ENCODE measurements around the gene PPA2. TPM values are rescaled to one million over a fixed set of nuclear protein-coding genes. Genes with fewer than 3 reads are reported as not detected.
A peak's percentile ranks its signal among the peaks of the same experiment; 100 is the strongest.

PPA2 gene
- total RNA-seq, 1 experiment from 2014 or later, result 165 TPM

- H3K4me1 Mint-ChIP-seq (ENCODE audit: insufficient read depth, unreplicated experiment), result peaks cover 20% of the 10 kb centered on the region
- H3K4me3 Mint-ChIP-seq (ENCODE audit: unreplicated experiment), result no peak overlapping the region
- peaks cover 21% of the 10 kb centered on the region for H3K36me3 Mint-ChIP-seq (ENCODE audit: insufficient read depth, unreplicated experiment)
- no TSS peak for BruUV-seq (replicated peaks)
- H3K27ac Mint-ChIP-seq (ENCODE audit: low read depth, unreplicated experiment), result no peak overlapping the region
- POLR2A ChIA-PET, result interaction anchor here (1.0 to 1.4 kb wide), 2 partner anchors 14 to 15 kb away, joined by 3 read pairs; no protein-coding TSS in a partner anchor
- no peak for DNase-seq (ENCODE audit: unreplicated experiment)
- intact Hi-C loops (cut with micrococcal nuclease), result no loop called here
- H3K9me3 Mint-ChIP-seq (ENCODE audit: unreplicated experiment), result no peaks in the 10 kb centered on the region
- no peaks in the 10 kb centered on the region for H3K27me3 Mint-ChIP-seq (ENCODE audit: insufficient read depth, unreplicated experiment)
- CTCF ChIA-PET, result interaction anchor here (1.2 kb wide), 1 partner anchor 15 kb away, joined by 3 read pairs; the partner anchor contains the start of gene PPA2
- no peak for TF ChIP-seq CTCF (IDR thresholded peaks at IDR 0.05; ENCODE audit: unreplicated experiment)
Measured at GRCh38 chr4:105458001-105458400, 15.9 kb downstream of the PPA2 start.

DNA sequence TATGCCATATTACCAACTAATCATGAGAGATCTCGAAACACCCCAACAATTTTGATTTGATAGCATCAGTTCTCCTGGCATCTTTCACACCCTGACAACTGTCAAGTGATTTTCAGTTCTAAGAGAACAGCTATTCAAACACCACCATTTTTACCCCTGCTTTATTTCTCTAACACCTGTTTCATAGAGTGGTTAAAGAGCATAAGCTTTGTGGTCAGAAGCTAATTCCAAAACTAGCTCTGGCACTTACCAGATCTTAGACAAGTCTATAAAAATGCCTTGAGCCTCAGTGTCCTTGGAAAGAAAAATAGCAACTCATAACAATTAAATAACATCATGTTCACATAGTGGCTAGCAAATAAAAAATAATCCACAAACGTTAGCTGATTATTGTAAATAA lies 17.9 kb downstream of the PPA2 start:
- ChIA-PET CTCF (interaction anchor here (0.6 to 1.6 kb wide), 3 partner anchors 29 to 1027 kb away, joined by 3 to 4 read pairs (median 4); no protein-coding TSS in a partner anchor), POLR2A (no interaction called here)
- H3K4me1 Mint-ChIP-seq (ENCODE audit: insufficient read depth, unreplicated experiment), result peaks cover 6% of the 10 kb centered on the region
- H3K36me3 Mint-ChIP-seq (ENCODE audit: insufficient read depth, unreplicated experiment), result peaks cover 41% of the 10 kb centered on the region
- no peaks in the 10 kb centered on the region for H3K27me3 Mint-ChIP-seq (ENCODE audit: insufficient read depth, unreplicated experiment)
- TSS peak; percentile 8 for BruUV-seq (replicated peaks)
- no peaks in the 10 kb centered on the region for H3K9me3 Mint-ChIP-seq (ENCODE audit: unreplicated experiment)
- H3K27ac Mint-ChIP-seq (ENCODE audit: low read depth, unreplicated experiment), result peak overlapping the region; percentile 42
- intact Hi-C loops (cut with micrococcal nuclease), result no loop called here
- DNase-seq (ENCODE audit: unreplicated experiment), result no peak
- no peak overlapping the region for H3K4me3 Mint-ChIP-seq (ENCODE audit: unreplicated experiment)
- no peak for TF ChIP-seq CTCF (IDR thresholded peaks at IDR 0.05; ENCODE audit: unreplicated experiment)

DNA sequence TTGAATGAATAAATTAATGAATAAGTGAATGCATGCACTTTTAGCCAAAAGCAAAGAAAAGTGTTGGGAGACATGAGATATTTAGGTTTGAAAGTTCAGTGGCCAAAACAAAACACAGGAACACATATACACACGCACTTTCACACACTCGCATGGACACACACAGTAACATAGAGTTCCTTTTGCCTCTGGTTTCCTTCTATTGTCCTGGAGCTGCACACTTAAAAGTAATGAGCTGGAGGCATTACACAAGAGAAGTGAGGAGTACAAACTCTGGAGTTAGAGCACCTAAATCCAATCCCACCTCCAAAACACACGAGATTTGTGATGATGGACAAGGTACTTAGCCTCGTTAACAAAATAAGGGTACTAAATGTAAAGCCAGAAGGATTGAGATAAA lies 18.7 kb downstream of the PPA2 start:
- POLR2A ChIA-PET, result no interaction called here
- intact Hi-C loops (cut with micrococcal nuclease), result no loop called here
- Mint-ChIP-seq H3K9me3 (ENCODE audit: unreplicated experiment) (no peaks in the 10 kb centered on the region), H3K36me3 (ENCODE audit: insufficient read depth, unreplicated experiment) (peaks cover 49% of the 10 kb centered on the region), H3K4me3 (ENCODE audit: unreplicated experiment) (no peak overlapping the region), H3K27ac (ENCODE audit: low read depth, unreplicated experiment) (no peak overlapping the region), H3K4me1 (ENCODE audit: insufficient read depth, unreplicated experiment) (peaks cover 6% of the 10 kb centered on the region), H3K27me3 (ENCODE audit: insufficient read depth, unreplicated experiment) (no peaks in the 10 kb centered on the region)
- CTCF ChIA-PET, result no interaction called here
- no TSS peak for BruUV-seq (replicated peaks)
- no peak for DNase-seq (ENCODE audit: unreplicated experiment)
- TF ChIP-seq CTCF (IDR thresholded peaks at IDR 0.05; ENCODE audit: unreplicated experiment), result no peak

- peaks cover 6% of the 10 kb centered on the region for H3K4me1 Mint-ChIP-seq (ENCODE audit: insufficient read depth, unreplicated experiment)
- no peak overlapping the region for H3K27ac Mint-ChIP-seq (ENCODE audit: low read depth, unreplicated experiment)
- H3K9me3 Mint-ChIP-seq (ENCODE audit: unreplicated experiment), result no peaks in the 10 kb centered on the region
- H3K4me3 Mint-ChIP-seq (ENCODE audit: unreplicated experiment), result no peak overlapping the region
- ChIA-PET POLR2A (interaction anchor here (0.6 kb wide), 1 partner anchor 1501 kb away, joined by 3 read pairs; no protein-coding TSS in a partner anchor), CTCF (interaction anchor here (0.6 to 1.2 kb wide), 5 partner anchors 20 to 593 kb away, joined by 3 to 6 read pairs (median 4); partner anchors contain the start of gene PPA2)
- DNase-seq (ENCODE audit: unreplicated experiment), result no peak
- TF ChIP-seq CTCF (IDR thresholded peaks at IDR 0.05; ENCODE audit: unreplicated experiment), result no peak
- BruUV-seq (replicated peaks), result no TSS peak
- H3K27me3 Mint-ChIP-seq (ENCODE audit: insufficient read depth, unreplicated experiment), result no peaks in the 10 kb centered on the region
- intact Hi-C loops (cut with micrococcal nuclease), result no loop called here
- H3K36me3 Mint-ChIP-seq (ENCODE audit: insufficient read depth, unreplicated experiment), result peaks cover 54% of the 10 kb centered on the region
Measured at GRCh38 chr4:105453550-105454205, 20.2 kb downstream of the PPA2 start.

All from MCF 10A (cell line).